ENCODE measurements around the gene LRRC10. TPM values are rescaled to one million over a fixed set of nuclear protein-coding genes. Genes with fewer than 3 reads are reported as not detected.

Gene LRRC10
- total RNA-seq = not detected in 2 replicates

GRCh38 chr12:69610729-69611128 lies at the start of gene LRRC10:
Gene LRRC10 (minus strand): TSS chr12:69610907. CDS start chr12:69610838, 69 bp downstream.

GRCh38 chr12:69585189-69586062 lies 25.3 kb downstream of the LRRC10 start, which contains the start of gene CCT2:
Gene CCT2 (plus strand): TSS chr12:69585459. CDS start chr12:69585522, 63 bp downstream.

Other genes starting within 250 kb of the LRRC10 start
- gene FRS2, start 140.5 kb downstream of the LRRC10 start, total RNA-seq = 7.4 and 19.9 TPM in 2 replicates
- 149 and 263 TPM in 2 replicates for gene CCT2, start 25.4 kb downstream of the LRRC10 start, total RNA-seq
- gene BEST3, start 88.4 kb upstream of the LRRC10 start, total RNA-seq = 0.19 TPM in 1 of 2 replicates, not detected in the other
- gene RAB3IP, start 128.0 kb upstream of the LRRC10 start, total RNA-seq = 2.8 and 18.8 TPM in 2 replicates
- not detected in 2 replicates for gene MYRFL, start 214.3 kb upstream of the LRRC10 start, total RNA-seq